CD8-positive, alpha-beta memory T cell (primary cell): Measurements from ENCODE around the gene WASF1. TPM values are rescaled to one million over a fixed set of nuclear protein-coding genes. Genes with fewer than 3 reads are reported as not detected.

Experiments used
- CTCF ChIA-PET: fragments of 350-600 bp; sonication (Branson Sonifier 250); formaldehyde crosslinking; loops from one replicate; lab custom pipeline; 2021; ENCODE audit warnings: antibody characterized with exemption; lab: Charles Lee
- POLR2A ChIA-PET: fragments of 350-600 bp; sonication (Branson Sonifier 250); formaldehyde crosslinking; loops from one replicate; lab custom pipeline; 2021; ENCODE audit warnings: antibody characterized with exemption; lab: Charles Lee
- DNase-seq, 5 donors: peaks; one replicate each; pipeline versions ENCODE4 v3.0.0 to v3.0.0-alpha.2; 2020 to 2022; ENCODE audit warnings: mixed read lengths in 1 of 5
- H3K27ac ChIP-seq: one replicate; pipeline ENCODE4 v1.7.0; 2013; ENCODE audit warnings: low read depth, mild to moderate bottlenecking, low read length, moderate library complexity
- H3K27me3 ChIP-seq: 2 replicates; pipeline ENCODE4 v1.7.0; 2013; ENCODE audit warnings: low read length, mild to moderate bottlenecking; ENCODE audit not compliant: insufficient read depth, poor library complexity, severe bottlenecking
- H3K36me3 ChIP-seq: 2 replicates; pipeline ENCODE4 v1.7.0; 2013; ENCODE audit warnings: mild to moderate bottlenecking, low read length, moderate library complexity; ENCODE audit not compliant: insufficient read depth
- H3K4me1 ChIP-seq: 2 replicates; pipeline ENCODE4 v1.7.0; 2013; ENCODE audit warnings: mild to moderate bottlenecking, low read length, moderate library complexity; ENCODE audit not compliant: insufficient read depth
- H3K4me3 ChIP-seq: 2 replicates; pipeline ENCODE4 v1.7.0; 2013; ENCODE audit warnings: mild to moderate bottlenecking, low read length
- H3K9me3 ChIP-seq: 2 replicates; pipeline ENCODE4 v1.7.0; 2013; ENCODE audit warnings: mild to moderate bottlenecking, low read length
- H3K27ac Mint-ChIP-seq, 8 donors: one replicate each; pipeline ENCODE4 v1.8.0; 2020 to 2021; ENCODE audit warnings: mixed read lengths in 8 of 8, mild to moderate bottlenecking in 6 of 8, inconsistent platforms in 3 of 8, moderate library complexity in 3 of 8
- H3K27me3 Mint-ChIP-seq, 2 donors: one replicate each; pipeline ENCODE4 v1.8.0; 2020 to 2021; ENCODE audit warnings: mixed read lengths in 2 of 2, mild to moderate bottlenecking in 1 of 2, moderate library complexity in 1 of 2
- H3K36me3 Mint-ChIP-seq, 3 donors: one replicate each; pipeline ENCODE4 v1.8.0; 2020 to 2021; ENCODE audit warnings: mixed read lengths in 3 of 3, inconsistent platforms in 1 of 3, mild to moderate bottlenecking in 1 of 3
- H3K4me1 Mint-ChIP-seq, 3 donors: one replicate each; pipeline ENCODE4 v1.8.0; 2020 to 2021; ENCODE audit warnings: mixed read lengths in 3 of 3, inconsistent platforms in 1 of 3, mild to moderate bottlenecking in 1 of 3
- H3K4me3 Mint-ChIP-seq, 7 donors: one replicate each; pipeline ENCODE4 v1.8.0; 2020 to 2021; ENCODE audit warnings: mixed read lengths in 7 of 7, mild to moderate bottlenecking in 6 of 7, moderate library complexity in 4 of 7, inconsistent platforms in 2 of 7
- H3K9me3 Mint-ChIP-seq, 5 donors: one replicate each; pipeline ENCODE4 v1.8.0; 2020 to 2022; ENCODE audit warnings: mixed read lengths in 5 of 5, mild to moderate bottlenecking in 3 of 5, moderate library complexity in 2 of 5, inconsistent platforms in 1 of 5
- polyA plus RNA-seq: library from polyadenylated mRNA; unstranded; fragments of 300-500 nt; fragmentation: Illumina TruSeq; gene quantifications from one replicate; pipeline ENCODE4 v1.2.3, GENCODE V29; 2021
- total RNA-seq, 2 experiments: library from RNA; stranded (reverse); gene quantifications; one replicate each; pipeline ENCODE4 v1.2.3, GENCODE V29; 2021

Gene WASF1
- total and polyA plus RNA-seq, 3 experiments from 2014 or later = 0.36 to 2.4 (median 1.8) TPM

- Histone ChIP-seq H3K9me3 (no peaks in the 10 kb centered on the region), H3K4me3 (no peak overlapping the region), H3K27ac (no peak overlapping the region), H3K4me1 (no peaks in the 10 kb centered on the region), H3K36me3 (no peaks in the 10 kb centered on the region), H3K27me3 (no peaks in the 10 kb centered on the region)
- Mint-ChIP-seq H3K27me3 (no peaks in the 10 kb centered on the region), H3K4me1 (peaks cover 26 to 70% (median 54%) of the 10 kb centered on the region in 3 donors), H3K36me3 (peaks cover 0 to 38% (median 3%) of the 10 kb centered on the region in 3 donors), H3K4me3 (no peak overlapping the region), H3K9me3 (no peaks in the 10 kb centered on the region), H3K27ac (peak overlapping the region in 1 of 8 donors; percentile 8)
- CTCF ChIA-PET = no interaction called here
- no peak for DNase-seq
- POLR2A ChIA-PET = no interaction called here
Observed at GRCh38 chr6:110201151-110201884, 21.8 kb upstream of the WASF1 start.

- H3K4me1 ChIP-seq = no peaks in the 10 kb centered on the region
- peaks cover 0 to 38% (median 12%) of the 10 kb centered on the region in 3 donors for H3K36me3 Mint-ChIP-seq
- CTCF ChIA-PET = interaction anchor here (0.7 to 1.4 kb wide), 3 partner anchors 13 to 20 kb away, joined by 3 read pairs; no protein-coding TSS in a partner anchor
Observed at GRCh38 chr6:110198561-110198960, 19.1 kb upstream of the WASF1 start.

GRCh38 chr6:110196874-110197273, 17.4 kb upstream of the WASF1 start:
- CTCF ChIA-PET = no interaction called here

More at GRCh38 chr6:110198561-110198960, 19.1 kb upstream of the WASF1 start:
- no peaks in the 10 kb centered on the region for H3K27me3 ChIP-seq
- Mint-ChIP-seq H3K4me1 (peaks cover 37 to 79% (median 68%) of the 10 kb centered on the region in 3 donors), H3K9me3 (no peaks in the 10 kb centered on the region), H3K4me3 (no peak overlapping the region), H3K27ac (no peak overlapping the region), H3K27me3 (no peaks in the 10 kb centered on the region)
- POLR2A ChIA-PET = no interaction called here
- H3K4me3 ChIP-seq = no peak overlapping the region
- no peak overlapping the region for H3K27ac ChIP-seq
- DNase-seq = no peak
- peaks cover 9% of the 10 kb centered on the region for H3K36me3 ChIP-seq
- H3K9me3 ChIP-seq = no peaks in the 10 kb centered on the region

GRCh38 chr6:110195639-110196038, 16.2 kb upstream of the WASF1 start:
- POLR2A ChIA-PET = no interaction called here
- Histone ChIP-seq H3K27ac (no peak overlapping the region), H3K27me3 (no peaks in the 10 kb centered on the region), H3K9me3 (no peaks in the 10 kb centered on the region), H3K36me3 (peaks cover 10% of the 10 kb centered on the region), H3K4me3 (no peak overlapping the region), H3K4me1 (no peaks in the 10 kb centered on the region)
- CTCF ChIA-PET = interaction anchor here (1.6 kb wide), 1 partner anchor 9 kb away, joined by 3 read pairs; no protein-coding TSS in a partner anchor
- no peak overlapping the region for H3K4me3 Mint-ChIP-seq
- no peaks in the 10 kb centered on the region for H3K9me3 Mint-ChIP-seq
- peaks cover 29 to 58% (median 47%) of the 10 kb centered on the region in 3 donors for H3K4me1 Mint-ChIP-seq
- DNase-seq = no peak
- H3K27me3 Mint-ChIP-seq = no peaks in the 10 kb centered on the region
- peak overlapping the region in 1 of 8 donors; percentile 26 for H3K27ac Mint-ChIP-seq
- peaks cover 0 to 30% (median 12%) of the 10 kb centered on the region in 3 donors for H3K36me3 Mint-ChIP-seq

More at GRCh38 chr6:110196874-110197273, 17.4 kb upstream of the WASF1 start:
- Histone ChIP-seq H3K4me1 (no peaks in the 10 kb centered on the region), H3K9me3 (no peaks in the 10 kb centered on the region), H3K4me3 (no peak overlapping the region), H3K27ac (no peak overlapping the region), H3K27me3 (no peaks in the 10 kb centered on the region), H3K36me3 (peaks cover 10% of the 10 kb centered on the region)
- peaks cover 31 to 65% (median 56%) of the 10 kb centered on the region in 3 donors for H3K4me1 Mint-ChIP-seq
- H3K4me3 Mint-ChIP-seq = no peak overlapping the region
- no peaks in the 10 kb centered on the region for H3K27me3 Mint-ChIP-seq
- H3K36me3 Mint-ChIP-seq = peaks cover 0 to 30% (median 12%) of the 10 kb centered on the region in 3 donors
- POLR2A ChIA-PET = no interaction called here
- DNase-seq = no peak
- no peaks in the 10 kb centered on the region for H3K9me3 Mint-ChIP-seq
- H3K27ac Mint-ChIP-seq = no peak overlapping the region

DNA sequence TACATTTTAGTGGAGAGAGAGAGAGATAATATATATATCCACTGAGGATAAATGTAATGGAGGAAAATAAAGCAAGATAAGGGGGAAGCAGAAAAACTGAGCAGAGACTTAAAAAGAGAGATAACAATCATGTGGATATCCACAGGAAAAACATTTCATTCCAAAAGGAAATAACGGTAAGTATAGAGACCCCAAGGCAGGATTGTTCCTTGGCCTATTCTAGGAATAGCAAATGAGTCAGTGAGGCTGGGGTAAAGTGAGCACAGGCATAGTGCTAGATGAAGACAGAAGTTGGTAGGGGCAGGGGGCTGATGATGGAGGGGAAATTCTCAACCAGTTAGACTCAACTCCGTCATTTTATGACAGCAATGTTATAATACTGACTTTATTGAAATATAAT, 12.0 kb upstream of the WASF1 start:
- POLR2A ChIA-PET = no interaction called here
- Mint-ChIP-seq H3K9me3 (no peaks in the 10 kb centered on the region), H3K4me3 (no peak overlapping the region), H3K4me1 (peaks cover 24 to 27% (median 25%) of the 10 kb centered on the region in 3 donors), H3K27me3 (no peaks in the 10 kb centered on the region), H3K36me3 (peaks cover 0 to 17% (median 9%) of the 10 kb centered on the region in 3 donors), H3K27ac (no peak overlapping the region)
- Histone ChIP-seq H3K4me3 (no peak overlapping the region), H3K27me3 (no peaks in the 10 kb centered on the region), H3K27ac (no peak overlapping the region), H3K4me1 (peaks cover 24% of the 10 kb centered on the region), H3K36me3 (peaks cover 10% of the 10 kb centered on the region), H3K9me3 (no peaks in the 10 kb centered on the region)
- CTCF ChIA-PET = no interaction called here
- no peak for DNase-seq

- CTCF ChIA-PET = no interaction called here
Observed at GRCh38 chr6:110190726-110191125, 11.3 kb upstream of the WASF1 start.

GRCh38 chr6:110188791-110189190, 9.3 kb upstream of the WASF1 start:
- H3K36me3 Mint-ChIP-seq = peaks cover 0 to 13% (median 1%) of the 10 kb centered on the region in 3 donors
- H3K27ac ChIP-seq = no peak overlapping the region
- no peaks in the 10 kb centered on the region for H3K9me3 ChIP-seq
- ChIA-PET CTCF (no interaction called here), POLR2A (no interaction called here)
- H3K36me3 ChIP-seq = peaks cover 4% of the 10 kb centered on the region
- H3K27me3 ChIP-seq = no peaks in the 10 kb centered on the region
- no peaks in the 10 kb centered on the region for H3K9me3 Mint-ChIP-seq
- peak overlapping the region in 1 of 7 donors; percentile 3 for H3K4me3 Mint-ChIP-seq
- no peak overlapping the region for H3K27ac Mint-ChIP-seq
- DNase-seq = no peak
- H3K27me3 Mint-ChIP-seq = no peaks in the 10 kb centered on the region
- H3K4me1 ChIP-seq = peaks cover 24% of the 10 kb centered on the region
- H3K4me1 Mint-ChIP-seq = peaks cover 0 to 21% (median 1%) of the 10 kb centered on the region in 3 donors
- H3K4me3 ChIP-seq = no peak overlapping the region

More at GRCh38 chr6:110190726-110191125, 11.3 kb upstream of the WASF1 start:
- H3K4me1 Mint-ChIP-seq = peaks cover 16 to 26% (median 17%) of the 10 kb centered on the region in 3 donors
- Histone ChIP-seq H3K9me3 (no peaks in the 10 kb centered on the region), H3K36me3 (peaks cover 10% of the 10 kb centered on the region), H3K4me1 (peaks cover 24% of the 10 kb centered on the region), H3K27me3 (no peaks in the 10 kb centered on the region), H3K4me3 (no peak overlapping the region), H3K27ac (no peak overlapping the region)
- peaks cover 0 to 17% (median 9%) of the 10 kb centered on the region in 3 donors for H3K36me3 Mint-ChIP-seq
- H3K4me3 Mint-ChIP-seq = no peak overlapping the region
- DNase-seq = no peak
- no peaks in the 10 kb centered on the region for H3K9me3 Mint-ChIP-seq
- H3K27ac Mint-ChIP-seq = no peak overlapping the region
- POLR2A ChIA-PET = no interaction called here
- H3K27me3 Mint-ChIP-seq = no peaks in the 10 kb centered on the region

DNA sequence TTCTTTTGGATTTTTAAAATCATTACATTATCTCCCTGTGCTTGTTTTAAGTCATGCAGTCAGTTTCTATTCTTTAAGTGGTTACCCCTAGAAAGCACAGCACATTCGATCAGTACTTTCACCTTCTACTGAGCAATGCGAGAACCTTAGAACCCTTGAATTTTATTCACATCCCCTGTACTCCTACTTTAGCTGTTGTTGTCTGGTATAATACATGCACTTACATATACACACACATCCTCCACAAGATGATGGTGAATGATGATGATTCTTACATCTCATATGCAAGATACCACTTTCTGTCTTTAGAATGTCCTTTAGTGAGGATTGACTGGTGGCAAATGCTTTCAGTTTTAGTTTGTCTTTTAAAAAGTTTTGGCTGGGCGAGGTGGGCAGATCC, 6.4 kb upstream of the WASF1 start:
- no peaks in the 10 kb centered on the region for H3K9me3 ChIP-seq
- ChIA-PET POLR2A (no interaction called here), CTCF (interaction anchor here (1.1 to 1.4 kb wide), 3 partner anchors 10 to 146 kb away, joined by 3 to 5 read pairs (median 3); no protein-coding TSS in a partner anchor)
- H3K36me3 Mint-ChIP-seq = peaks cover 0 to 7% (median 0%) of the 10 kb centered on the region in 3 donors
- H3K4me3 ChIP-seq = no peak overlapping the region
- H3K4me1 ChIP-seq = peaks cover 53% of the 10 kb centered on the region
- no peak overlapping the region for H3K27ac ChIP-seq
- H3K4me3 Mint-ChIP-seq = peak overlapping the region; percentile 5 to 71 (median 60)
- no peaks in the 10 kb centered on the region for H3K9me3 Mint-ChIP-seq
- no peaks in the 10 kb centered on the region for H3K27me3 ChIP-seq
- H3K27ac Mint-ChIP-seq = peak overlapping the region in 4 of 8 donors; percentile 8 to 67 (median 39)
- H3K4me1 Mint-ChIP-seq = peaks cover 0 to 18% (median 0%) of the 10 kb centered on the region in 3 donors
- H3K36me3 ChIP-seq = no peaks in the 10 kb centered on the region
- DNase-seq = no peak
- H3K27me3 Mint-ChIP-seq = no peaks in the 10 kb centered on the region
